Fibroblast of pulmonary artery (primary cell): ENCODE measurements around the gene TAF11L10.
"Not testable (repeated sequence)": the region's sequence is repeated elsewhere in the genome, so short reads cannot be mapped to it uniquely, and the experiment has no call there.

Experiments
- DNase-seq: peaks from one replicate; pipeline ENCODE4 v3.0.0-alpha.2; 2010; ENCODE audit warnings: low read depth
- H3K4me3 ChIP-seq: replicated peaks from 2 replicates; pipeline ENCODE4 v1.5.1; 2011; ENCODE audit warnings: low read depth, mild to moderate bottlenecking, control low read depth, low read length, moderate library complexity
- CTCF ChIP-seq: IDR thresholded peaks from 2 replicates; pipeline ENCODE4 v1.5.1; 2011; ENCODE audit warnings: mild to moderate bottlenecking, control low read depth, low read length, inconsistent platforms; ENCODE audit errors: missing control alignments

Gene TAF11L10

GRCh38 chr5:17597728-17598127 lies at the start of gene TAF11L10:
TSS of gene TAF11L10 (minus strand) at chr5:17597828.
- H3K4me3 ChIP-seq, DNase-seq: not testable (repeated sequence)

- TF ChIP-seq CTCF, result no peak
- DNase-seq, result no peak
- H3K4me3 ChIP-seq, result no peak within 1 kb of the TSS
Measured at GRCh38 chr5:17634160-17634559, 36.5 kb upstream of the TAF11L10 start, which contains the start of gene TAF11L14. TSS of gene TAF11L14 (plus strand) at chr5:17634460.

GRCh38 chr5:17631788-17632187 lies 34.2 kb upstream of the TAF11L10 start, which contains the start of gene TAF11L13:
TSS of gene TAF11L13 (plus strand) at chr5:17632088.
- H3K4me3 ChIP-seq, DNase-seq: not testable (repeated sequence)

- H3K4me3 ChIP-seq, result no peak overlapping the region
- DNase-seq, result no peak
- TF ChIP-seq CTCF, result no peak
Measured at GRCh38 chr5:17625686-17626085, 28.1 kb upstream of the TAF11L10 start.

- no peak for DNase-seq
- no peak for TF ChIP-seq CTCF
Measured at GRCh38 chr5:17620627-17621026, 23.0 kb upstream of the TAF11L10 start.

GRCh38 chr5:17619354-17619753 lies 21.7 kb upstream of the TAF11L10 start:
- no peak overlapping the region for H3K4me3 ChIP-seq
- no peak for DNase-seq
- TF ChIP-seq CTCF, result no peak

More at GRCh38 chr5:17620627-17621026, 23.0 kb upstream of the TAF11L10 start:
- H3K4me3 ChIP-seq, result no peak overlapping the region

GRCh38 chr5:17614872-17615605 lies 17.4 kb upstream of the TAF11L10 start:
- DNase-seq, result no peak
- no peak for TF ChIP-seq CTCF
- no peak overlapping the region for H3K4me3 ChIP-seq

GRCh38 chr5:17610092-17610491 lies 12.5 kb upstream of the TAF11L10 start, which contains the start of gene TAF11L12:
TSS of gene TAF11L12 (plus strand) at chr5:17610392.
- DNase-seq, H3K4me3 ChIP-seq: not testable (repeated sequence)

GRCh38 chr5:17607461-17607860 lies 9.8 kb upstream of the TAF11L10 start:
- DNase-seq, result not testable (repeated sequence)

More at GRCh38 chr5:17607461-17607860, 9.8 kb upstream of the TAF11L10 start:
- not testable (repeated sequence) for H3K4me3 ChIP-seq
